OCI-LY1 (cell line): ENCODE results near the gene ZNF143.

Source experiments
- H2AFZ ChIP-seq: fragments of 200-600 bp; sonication (generic), shearing (Covaris generic); 2 replicates; pipeline ENCODE4 v1.6.0; 2014; ENCODE audit warnings: antibody characterized with exemption, mild to moderate bottlenecking, low read length
- H3F3A ChIP-seq: fragments of 200-600 bp; sonication (generic), shearing (Covaris generic); 2 replicates; pipeline ENCODE4 v1.6.0; 2014; ENCODE audit warnings: mild to moderate bottlenecking, antibody characterized with exemption, low read length, moderate library complexity; ENCODE audit not compliant: insufficient read depth
- H3K27ac ChIP-seq: fragments of 200-600 bp; sonication (generic); 2 replicates; pipeline ENCODE4 v1.5.1; 2014; ENCODE audit warnings: low read length, mixed run types, mild to moderate bottlenecking, low read depth; ENCODE audit not compliant: poor library complexity, severe bottlenecking
- H3K27me3 ChIP-seq: fragments of 200-600 bp; sonication (generic); 2 replicates; pipeline ENCODE4 v1.6.0; 2014; ENCODE audit warnings: antibody characterized with exemption, mild to moderate bottlenecking, low read length, moderate library complexity; ENCODE audit not compliant: insufficient read depth
- H3K36me3 ChIP-seq: fragments of 200-600 bp; sonication (generic); 2 replicates; pipeline ENCODE4 v1.6.1; 2014; ENCODE audit warnings: mild to moderate bottlenecking, antibody characterized with exemption, low read length, moderate library complexity, mixed read lengths; ENCODE audit not compliant: insufficient read depth
- H3K4me1 ChIP-seq: fragments of 200-600 bp; sonication (generic); 2 replicates; pipeline ENCODE4 v1.5.1; 2014; ENCODE audit warnings: mild to moderate bottlenecking, low read length, moderate library complexity; ENCODE audit not compliant: insufficient read depth, severe bottlenecking
- H3K4me2 ChIP-seq: fragments of 200-600 bp; sonication (generic), shearing (Covaris generic); 2 replicates; pipeline ENCODE4 v1.6.1; 2014; ENCODE audit warnings: low read length
- H3K4me3 ChIP-seq: fragments of 200-600 bp; sonication (generic); 2 replicates; pipeline ENCODE4 v1.5.1; 2014; ENCODE audit warnings: low read length, low read depth, mild to moderate bottlenecking, mixed read lengths; ENCODE audit not compliant: poor library complexity, severe bottlenecking
- H3K79me2 ChIP-seq: fragments of 200-600 bp; shearing (Covaris generic); 2 replicates; pipeline ENCODE4 v1.6.1; 2016; ENCODE audit warnings: mixed run types, low read length, mixed read lengths; ENCODE audit not compliant: insufficient read depth
- H3K9ac ChIP-seq: fragments of 200-600 bp; sonication (generic), shearing (Covaris generic); 2 replicates; pipeline ENCODE4 v1.6.1; 2014; ENCODE audit warnings: mild to moderate bottlenecking, low read length, mixed read lengths
- H3K9me2 ChIP-seq: fragments of 200-600 bp; sonication (generic), shearing (Covaris generic); 2 replicates; pipeline ENCODE4 v1.6.1; 2014; ENCODE audit warnings: low read depth, mild to moderate bottlenecking, low read length, mixed read lengths
- H3K9me3 ChIP-seq: fragments of 200-600 bp; shearing (Covaris generic); 2 replicates; pipeline ENCODE4 v1.6.1; 2014; ENCODE audit warnings: low read length, mixed read lengths
- H4K20me1 ChIP-seq: fragments of 200-600 bp; sonication (generic), shearing (Covaris generic); 2 replicates; pipeline ENCODE4 v1.6.0; 2016; ENCODE audit warnings: mild to moderate bottlenecking, low read length; ENCODE audit not compliant: insufficient read depth
- EZH2 ChIP-seq: fragments of 200-600 bp; sonication (generic), shearing (Covaris generic); IDR thresholded peaks from 2 replicates; pipeline ENCODE4 v1.8.0; 2017; ENCODE audit warnings: borderline replicate concordance, mixed run types, mild to moderate bottlenecking, antibody characterized with exemption, low read length, moderate library complexity, mixed read lengths
- TF ChIP-seq, protein P1 (sequence below): fragments of 200-600 bp; sonication (generic), shearing (Covaris generic); IDR thresholded peaks from 2 replicates; pipeline ENCODE4 v1.5.1; 2017; ENCODE audit warnings: mild to moderate bottlenecking, antibody characterized with exemption, low read length, moderate library complexity, mixed read lengths

ZNF143 gene

DNA sequence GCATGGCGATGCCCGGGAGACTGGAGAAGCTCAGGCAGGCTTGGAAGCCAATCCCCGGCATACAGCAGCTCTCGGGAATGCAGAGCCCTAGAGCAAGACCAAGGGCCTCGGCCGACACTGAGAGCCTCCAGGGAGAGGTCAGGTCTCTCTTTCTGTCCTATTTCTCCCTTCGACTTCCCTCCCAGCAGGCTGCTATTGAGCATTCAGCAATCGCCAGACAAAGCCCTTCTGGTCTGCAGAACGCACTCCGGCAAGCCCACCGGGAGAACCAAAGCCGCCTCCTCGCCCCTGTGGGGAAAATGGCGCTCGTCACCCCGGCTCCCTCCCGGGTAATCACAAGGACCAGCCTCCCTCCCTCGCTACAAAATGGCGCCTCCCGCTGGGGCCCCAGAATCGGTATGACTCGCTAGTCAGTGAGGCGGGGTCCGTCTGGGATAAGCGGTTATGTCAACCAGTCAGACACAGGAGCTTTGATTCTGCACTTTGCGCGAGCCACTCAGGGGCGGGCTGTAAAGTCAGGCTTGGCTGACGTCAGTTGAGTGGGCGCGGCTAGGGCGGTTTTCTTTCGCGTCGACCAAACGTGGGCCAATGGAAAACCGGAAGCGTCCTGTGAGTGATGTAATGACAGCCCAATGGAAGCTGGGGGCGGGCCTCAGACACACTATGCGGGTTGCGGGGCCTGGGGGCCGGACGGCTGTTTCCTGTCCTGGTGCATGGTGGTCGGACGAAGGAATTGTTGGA is at the start of gene ZNF143:
Gene ZNF143, plus strand, starts transcription at position 691 of the 741 bp plus-strand sequence. CDS start 10,297 bp downstream, outside the sequence.
- Histone ChIP-seq H3K9ac (peak within 1 kb of the TSS; percentile 99), H3K27ac (peak within 1 kb of the TSS; percentile 94), H3K36me3 (peaks cover 4% of the 10 kb centered on the region; the same call in 1 of the 2 replicates), H2AFZ (no peak within 1 kb of the TSS), H4K20me1 (no peaks in the 10 kb centered on the region), H3K27me3 (no peaks in the 10 kb centered on the region), H3K4me3 (peak within 1 kb of the TSS; percentile 92), H3K4me1 (peaks cover 26% of the 10 kb centered on the region), H3K9me2 (no peaks in the 10 kb centered on the region), H3K4me2 (peak within 1 kb of the TSS; percentile 94), H3F3A (peaks cover 5% of the 10 kb centered on the region), H3K79me2 (peaks cover 24% of the 10 kb centered on the region), H3K9me3 (no peaks in the 10 kb centered on the region)
- TF ChIP-seq, protein P1, sequence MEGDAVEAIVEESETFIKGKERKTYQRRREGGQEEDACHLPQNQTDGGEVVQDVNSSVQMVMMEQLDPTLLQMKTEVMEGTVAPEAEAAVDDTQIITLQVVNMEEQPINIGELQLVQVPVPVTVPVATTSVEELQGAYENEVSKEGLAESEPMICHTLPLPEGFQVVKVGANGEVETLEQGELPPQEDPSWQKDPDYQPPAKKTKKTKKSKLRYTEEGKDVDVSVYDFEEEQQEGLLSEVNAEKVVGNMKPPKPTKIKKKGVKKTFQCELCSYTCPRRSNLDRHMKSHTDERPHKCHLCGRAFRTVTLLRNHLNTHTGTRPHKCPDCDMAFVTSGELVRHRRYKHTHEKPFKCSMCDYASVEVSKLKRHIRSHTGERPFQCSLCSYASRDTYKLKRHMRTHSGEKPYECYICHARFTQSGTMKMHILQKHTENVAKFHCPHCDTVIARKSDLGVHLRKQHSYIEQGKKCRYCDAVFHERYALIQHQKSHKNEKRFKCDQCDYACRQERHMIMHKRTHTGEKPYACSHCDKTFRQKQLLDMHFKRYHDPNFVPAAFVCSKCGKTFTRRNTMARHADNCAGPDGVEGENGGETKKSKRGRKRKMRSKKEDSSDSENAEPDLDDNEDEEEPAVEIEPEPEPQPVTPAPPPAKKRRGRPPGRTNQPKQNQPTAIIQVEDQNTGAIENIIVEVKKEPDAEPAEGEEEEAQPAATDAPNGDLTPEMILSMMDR, result no peak
- no peak for TF ChIP-seq EZH2

DNA sequence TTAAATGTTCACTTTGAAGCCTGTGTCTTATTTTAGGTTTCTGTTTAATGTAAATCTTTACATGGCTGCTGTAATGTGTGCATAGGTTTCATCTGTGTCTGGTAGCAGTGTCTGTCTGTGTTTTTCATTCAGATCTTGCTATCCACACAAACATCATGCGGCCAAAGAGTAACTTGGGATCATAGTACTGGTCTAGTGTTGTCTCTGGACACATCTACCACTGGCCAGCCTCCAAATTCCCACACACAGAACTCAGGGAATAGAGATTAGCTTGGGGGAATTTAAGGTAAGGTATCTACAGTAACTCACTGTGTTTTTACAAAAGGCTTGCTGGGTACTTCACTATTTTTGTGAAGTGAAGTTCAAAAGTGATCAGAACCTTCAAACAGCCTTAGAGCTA is 32.1 kb upstream of the ZNF143 start:
- H3K9me2 ChIP-seq, result no peaks in the 10 kb centered on the region
- TF ChIP-seq EZH2, result no peak
- TF ChIP-seq, protein P1, result no peak
- peaks cover 97% of the 10 kb centered on the region for H3K36me3 ChIP-seq
- no peak overlapping the region for H3K4me2 ChIP-seq
- H3F3A ChIP-seq, result no peaks in the 10 kb centered on the region; the same call in 1 of the 2 replicates
- no peak overlapping the region for H3K27ac ChIP-seq
- no peak overlapping the region for H3K9ac ChIP-seq
- H4K20me1 ChIP-seq, result no peaks in the 10 kb centered on the region
- no peak overlapping the region for H3K4me3 ChIP-seq
- no peak overlapping the region for H2AFZ ChIP-seq
- no peaks in the 10 kb centered on the region for H3K79me2 ChIP-seq
- H3K9me3 ChIP-seq, result no peaks in the 10 kb centered on the region
- H3K27me3 ChIP-seq, result no peaks in the 10 kb centered on the region
- H3K4me1 ChIP-seq, result no peaks in the 10 kb centered on the region

DNA sequence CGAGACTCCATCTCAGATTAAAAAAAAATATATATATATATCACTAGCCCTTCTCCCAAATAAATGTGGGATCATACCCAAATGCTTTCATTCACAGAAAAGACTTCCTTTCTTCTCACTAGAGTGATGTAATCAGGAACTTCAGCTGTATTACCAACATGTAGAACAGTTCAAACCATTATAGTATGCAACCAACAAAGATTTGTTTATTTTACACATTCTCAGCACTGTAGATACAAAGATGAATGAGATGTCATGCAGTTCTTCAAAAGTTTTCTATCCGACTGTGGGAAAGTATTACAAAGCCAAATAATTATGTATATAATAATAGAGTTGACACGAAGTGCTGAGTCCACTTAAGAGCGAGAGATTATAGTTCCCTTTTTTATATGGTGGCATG is 22.2 kb upstream of the ZNF143 start:
- Histone ChIP-seq H3K27ac (no peak overlapping the region), H3K9me2 (no peaks in the 10 kb centered on the region), H3K9ac (no peak overlapping the region), H3K36me3 (peaks cover 97% of the 10 kb centered on the region), H2AFZ (no peak overlapping the region), H4K20me1 (no peaks in the 10 kb centered on the region), H3K9me3 (no peaks in the 10 kb centered on the region), H3K27me3 (no peaks in the 10 kb centered on the region), H3K4me2 (no peak overlapping the region), H3K79me2 (no peaks in the 10 kb centered on the region), H3F3A (no peaks in the 10 kb centered on the region), H3K4me1 (no peaks in the 10 kb centered on the region), H3K4me3 (no peak overlapping the region)
- TF ChIP-seq, protein P1, result no peak
- TF ChIP-seq EZH2, result no peak
